Measurements from ENCODE around the gene SECISBP2. TPM values are rescaled to one million over a fixed set of nuclear protein-coding genes. Genes with fewer than 3 reads are reported as not detected.

The SECISBP2 gene
- total and polyA plus RNA-seq, 2 of the 13 experiments (the other 11 are each of a cell fraction or from before 2014, with no cell fraction given), result 32.4 to 38.0 TPM

DNA sequence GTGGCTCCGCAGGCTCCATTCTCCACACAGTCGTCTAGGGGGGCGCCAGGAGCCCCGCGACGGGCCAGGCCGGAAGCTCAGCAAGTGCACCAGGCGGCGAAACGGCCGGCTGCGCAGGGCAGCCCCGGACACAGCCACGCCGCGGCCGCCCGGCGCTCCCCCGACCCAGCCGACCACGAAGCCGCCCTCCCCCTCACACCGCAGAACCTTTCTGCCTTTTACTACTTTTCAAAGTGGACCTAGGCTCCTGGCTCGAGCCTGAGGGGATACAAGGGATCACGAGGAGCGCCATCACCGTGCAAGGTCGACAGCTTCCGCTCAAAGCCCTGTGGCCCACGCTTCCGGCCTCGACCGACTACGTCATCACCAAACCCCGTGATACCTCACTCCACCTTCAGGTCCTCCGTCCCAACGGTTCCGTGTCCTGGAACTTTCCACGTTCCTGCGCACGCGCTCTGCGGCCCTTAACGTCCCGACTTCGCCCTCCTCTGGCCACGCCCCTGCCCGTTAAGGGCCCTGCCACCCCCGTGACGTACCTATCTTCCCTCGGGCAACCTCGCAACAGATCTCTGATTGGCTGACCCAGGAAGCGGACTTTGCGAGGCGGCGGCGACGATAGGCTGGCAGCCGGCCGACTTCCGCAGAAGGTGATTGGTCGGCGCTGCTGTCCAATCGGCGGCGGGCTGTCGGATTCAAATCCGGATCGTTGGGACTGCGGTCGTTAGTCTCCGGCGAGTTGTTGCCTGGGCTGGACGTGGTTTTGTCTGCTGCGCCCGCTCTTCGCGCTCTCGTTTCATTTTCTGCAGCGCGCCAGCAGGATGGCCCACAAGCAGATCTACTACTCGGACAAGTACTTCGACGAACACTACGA lies 7.6 kb upstream of the SECISBP2 start, which contains the start of gene CKS2 (continued):
- TF ChIP-seq CREB3 (CRISPR knock-in tag; IDR thresholded peaks at IDR 0.05) (no peak), MYPOP (CRISPR knock-in tag; IDR thresholded peaks at IDR 0.05) (peak; percentile 80), SMARCC2 (IDR thresholded peaks at IDR 0.05) (no peak), IKZF1 (IDR thresholded peaks at IDR 0.05) (no peak), ZNF652 (CRISPR knock-in tag; IDR thresholded peaks at IDR 0.05; ENCODE audit: borderline replicate concordance, low read depth) (no peak), SETDB1 (CRISPR knock-in tag; IDR thresholded peaks at IDR 0.05; ENCODE audit: borderline replicate concordance) (0 out of 2 replicates have a peak, but pooled peaks have one; percentile 27), GABPB1 (CRISPR knock-in tag; IDR thresholded peaks at IDR 0.05) (peak; percentile 95), FOXP1 (IDR thresholded peaks at IDR 0.05) (no peak), FOXP1 (CRISPR knock-in tag; IDR thresholded peaks at IDR 0.05) (no peak), ZNF644 (CRISPR knock-in tag; IDR thresholded peaks at IDR 0.05; ENCODE audit: low read depth) (no peak), ZNF430 (CRISPR knock-in tag; IDR thresholded peaks at IDR 0.05) (peak; percentile 57; the same call in 1 of the 2 replicates), ZNF367 (CRISPR knock-in tag; IDR thresholded peaks at IDR 0.05; ENCODE audit: borderline replicate concordance) (no peak), CSRNP1 (CRISPR knock-in tag; IDR thresholded peaks at IDR 0.05) (no peak), MED8 (CRISPR knock-in tag; IDR thresholded peaks at IDR 0.05; ENCODE audit: insufficient replicate concordance) (peak; percentile 19), ZNF878 (CRISPR knock-in tag; IDR thresholded peaks at IDR 0.05) (peak; percentile 48; the same call in 1 of the 2 replicates), ZNF841 (CRISPR knock-in tag; IDR thresholded peaks at IDR 0.05; ENCODE audit: borderline replicate concordance) (no peak), ZNF749 (CRISPR knock-in tag; IDR thresholded peaks at IDR 0.05; ENCODE audit: borderline replicate concordance) (no peak), ATF1 (CRISPR knock-in tag; IDR thresholded peaks at IDR 0.05) (peak; percentile 91)
- TF ChIP-seq, protein P1, sequence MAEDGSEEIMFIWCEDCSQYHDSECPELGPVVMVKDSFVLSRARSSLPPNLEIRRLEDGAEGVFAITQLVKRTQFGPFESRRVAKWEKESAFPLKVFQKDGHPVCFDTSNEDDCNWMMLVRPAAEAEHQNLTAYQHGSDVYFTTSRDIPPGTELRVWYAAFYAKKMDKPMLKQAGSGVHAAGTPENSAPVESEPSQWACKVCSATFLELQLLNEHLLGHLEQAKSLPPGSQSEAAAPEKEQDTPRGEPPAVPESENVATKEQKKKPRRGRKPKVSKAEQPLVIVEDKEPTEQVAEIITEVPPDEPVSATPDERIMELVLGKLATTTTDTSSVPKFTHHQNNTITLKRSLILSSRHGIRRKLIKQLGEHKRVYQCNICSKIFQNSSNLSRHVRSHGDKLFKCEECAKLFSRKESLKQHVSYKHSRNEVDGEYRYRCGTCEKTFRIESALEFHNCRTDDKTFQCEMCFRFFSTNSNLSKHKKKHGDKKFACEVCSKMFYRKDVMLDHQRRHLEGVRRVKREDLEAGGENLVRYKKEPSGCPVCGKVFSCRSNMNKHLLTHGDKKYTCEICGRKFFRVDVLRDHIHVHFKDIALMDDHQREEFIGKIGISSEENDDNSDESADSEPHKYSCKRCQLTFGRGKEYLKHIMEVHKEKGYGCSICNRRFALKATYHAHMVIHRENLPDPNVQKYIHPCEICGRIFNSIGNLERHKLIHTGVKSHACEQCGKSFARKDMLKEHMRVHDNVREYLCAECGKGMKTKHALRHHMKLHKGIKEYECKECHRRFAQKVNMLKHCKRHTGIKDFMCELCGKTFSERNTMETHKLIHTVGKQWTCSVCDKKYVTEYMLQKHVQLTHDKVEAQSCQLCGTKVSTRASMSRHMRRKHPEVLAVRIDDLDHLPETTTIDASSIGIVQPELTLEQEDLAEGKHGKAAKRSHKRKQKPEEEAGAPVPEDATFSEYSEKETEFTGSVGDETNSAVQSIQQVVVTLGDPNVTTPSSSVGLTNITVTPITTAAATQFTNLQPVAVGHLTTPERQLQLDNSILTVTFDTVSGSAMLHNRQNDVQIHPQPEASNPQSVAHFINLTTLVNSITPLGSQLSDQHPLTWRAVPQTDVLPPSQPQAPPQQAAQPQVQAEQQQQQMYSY (CRISPR knock-in tag; IDR thresholded peaks at IDR 0.05), result no peak
- TF ChIP-seq, protein P2, sequence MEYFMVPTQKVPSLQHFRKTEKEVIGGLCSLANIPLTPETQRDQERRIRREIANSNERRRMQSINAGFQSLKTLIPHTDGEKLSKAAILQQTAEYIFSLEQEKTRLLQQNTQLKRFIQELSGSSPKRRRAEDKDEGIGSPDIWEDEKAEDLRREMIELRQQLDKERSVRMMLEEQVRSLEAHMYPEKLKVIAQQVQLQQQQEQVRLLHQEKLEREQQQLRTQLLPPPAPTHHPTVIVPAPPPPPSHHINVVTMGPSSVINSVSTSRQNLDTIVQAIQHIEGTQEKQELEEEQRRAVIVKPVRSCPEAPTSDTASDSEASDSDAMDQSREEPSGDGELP (IDR thresholded peaks at IDR 0.05; ENCODE audit: borderline replicate concordance, low read depth), result 0 out of 2 replicates have a peak, but pooled peaks have one; percentile 10
- TF ChIP-seq, protein P3, sequence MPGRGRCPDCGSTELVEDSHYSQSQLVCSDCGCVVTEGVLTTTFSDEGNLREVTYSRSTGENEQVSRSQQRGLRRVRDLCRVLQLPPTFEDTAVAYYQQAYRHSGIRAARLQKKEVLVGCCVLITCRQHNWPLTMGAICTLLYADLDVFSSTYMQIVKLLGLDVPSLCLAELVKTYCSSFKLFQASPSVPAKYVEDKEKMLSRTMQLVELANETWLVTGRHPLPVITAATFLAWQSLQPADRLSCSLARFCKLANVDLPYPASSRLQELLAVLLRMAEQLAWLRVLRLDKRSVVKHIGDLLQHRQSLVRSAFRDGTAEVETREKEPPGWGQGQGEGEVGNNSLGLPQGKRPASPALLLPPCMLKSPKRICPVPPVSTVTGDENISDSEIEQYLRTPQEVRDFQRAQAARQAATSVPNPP (CRISPR knock-in tag; IDR thresholded peaks at IDR 0.05), result no peak
